ENCODE measurements around the gene PLCB3. TPM values are rescaled to one million over a fixed set of nuclear protein-coding genes. Genes with fewer than 3 reads are reported as not detected.

Gene PLCB3
- total and polyA plus RNA-seq, 2 donors (not counting 3 experiments of a cell fraction or from before 2014, with no cell fraction given), result 32.3 to 61.1 TPM

DNA sequence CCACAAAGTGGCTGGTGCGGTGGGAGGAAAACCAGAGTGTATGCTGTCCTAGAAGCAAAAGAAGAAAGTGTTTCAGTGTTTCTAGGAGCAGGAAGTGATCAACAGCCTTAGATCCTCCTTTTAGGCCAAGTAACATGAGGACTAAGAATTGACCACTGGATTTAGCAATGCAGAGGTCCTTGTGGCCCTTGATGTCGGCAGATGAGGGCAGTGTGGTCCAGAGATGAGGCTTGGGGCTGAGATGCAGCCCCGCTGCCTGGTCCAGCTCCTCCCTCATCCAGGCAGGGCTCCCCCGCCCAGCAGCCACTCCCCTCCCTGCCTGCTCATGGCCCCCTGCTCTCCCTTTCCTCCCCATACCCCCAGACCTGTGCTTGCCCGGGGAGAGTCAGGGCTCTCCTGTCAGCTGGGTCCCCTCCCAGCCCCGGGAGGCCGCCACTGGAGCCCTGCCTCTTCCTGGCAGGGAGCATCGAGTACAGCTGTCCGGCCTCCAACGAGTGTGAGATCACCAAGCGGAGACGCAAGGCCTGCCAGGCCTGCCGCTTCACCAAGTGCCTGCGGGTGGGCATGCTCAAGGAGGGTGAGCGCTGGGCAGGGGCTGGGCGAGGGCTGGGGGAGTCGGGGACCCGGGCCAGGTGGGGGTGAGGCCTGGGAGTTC, 62.3 kb downstream of the PLCB3 start:
- TF ChIP-seq JUN (IDR thresholded peaks at IDR 0.05; ENCODE audit: borderline replicate concordance, insufficient read depth, insufficient read length, low read depth) (no peak), MAX (IDR thresholded peaks at IDR 0.05; ENCODE audit: insufficient read depth, insufficient read length) (no peak), FOS (IDR thresholded peaks at IDR 0.05; ENCODE audit: borderline replicate concordance, insufficient read depth, low read length) (no peak), POLR2AphosphoS5 (IDR thresholded peaks at IDR 0.05; ENCODE audit: insufficient read depth, low read depth, low read length) (no peak), GATA2 (IDR thresholded peaks at IDR 0.05; ENCODE audit: insufficient read depth, insufficient read length, low read depth, low read length) (no peak), MYC (IDR thresholded peaks at IDR 0.05; ENCODE audit: low read depth, low read length) (no peak), POLR2A (IDR thresholded peaks at IDR 0.05; ENCODE audit: low read depth, low read length) (no peak), EZH2 (IDR thresholded peaks at IDR 0.05; ENCODE audit: borderline replicate concordance, low read depth, low read length, severe bottlenecking) (no peak)
- TF ChIP-seq, protein P1, sequence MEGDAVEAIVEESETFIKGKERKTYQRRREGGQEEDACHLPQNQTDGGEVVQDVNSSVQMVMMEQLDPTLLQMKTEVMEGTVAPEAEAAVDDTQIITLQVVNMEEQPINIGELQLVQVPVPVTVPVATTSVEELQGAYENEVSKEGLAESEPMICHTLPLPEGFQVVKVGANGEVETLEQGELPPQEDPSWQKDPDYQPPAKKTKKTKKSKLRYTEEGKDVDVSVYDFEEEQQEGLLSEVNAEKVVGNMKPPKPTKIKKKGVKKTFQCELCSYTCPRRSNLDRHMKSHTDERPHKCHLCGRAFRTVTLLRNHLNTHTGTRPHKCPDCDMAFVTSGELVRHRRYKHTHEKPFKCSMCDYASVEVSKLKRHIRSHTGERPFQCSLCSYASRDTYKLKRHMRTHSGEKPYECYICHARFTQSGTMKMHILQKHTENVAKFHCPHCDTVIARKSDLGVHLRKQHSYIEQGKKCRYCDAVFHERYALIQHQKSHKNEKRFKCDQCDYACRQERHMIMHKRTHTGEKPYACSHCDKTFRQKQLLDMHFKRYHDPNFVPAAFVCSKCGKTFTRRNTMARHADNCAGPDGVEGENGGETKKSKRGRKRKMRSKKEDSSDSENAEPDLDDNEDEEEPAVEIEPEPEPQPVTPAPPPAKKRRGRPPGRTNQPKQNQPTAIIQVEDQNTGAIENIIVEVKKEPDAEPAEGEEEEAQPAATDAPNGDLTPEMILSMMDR (IDR thresholded peaks at IDR 0.05; ENCODE audit: extremely low read depth in 1 of 2, insufficient read depth in 1 of 2, low read depth in 1 of 2, low read length in 2 of 2), result no peak
- H2AFZ ChIP-seq (ENCODE audit: low read depth, low read length), result no peak overlapping the region
- no peaks in the 10 kb centered on the region for H3K9me1 ChIP-seq (replicated peaks; ENCODE audit: control insufficient read depth, extremely low read depth, insufficient read depth, low read length)
- H3K79me2 ChIP-seq (ENCODE audit: control insufficient read depth, insufficient read depth, low read length), result peaks cover 2% of the 10 kb centered on the region
- no peak overlapping the region for H3K9ac ChIP-seq (replicated peaks; ENCODE audit: extremely low read depth, insufficient read depth, low read length)
- no peaks in the 10 kb centered on the region for H4K20me1 ChIP-seq (replicated peaks; ENCODE audit: control insufficient read depth, extremely low read depth, insufficient read depth, low read length)
- H3K27ac ChIP-seq (ENCODE audit: insufficient read depth, low read depth, low read length), result no peak overlapping the region
- no peaks in the 10 kb centered on the region for H3K27me3 ChIP-seq (ENCODE audit: control insufficient read depth in 2 of 2, insufficient read depth in 2 of 2, low read length in 2 of 2)
- no peaks in the 10 kb centered on the region for H3K9me3 ChIP-seq (replicated peaks; ENCODE audit: control insufficient read depth, insufficient read depth, low read length)
- BruUV-seq (replicated peaks), result no TSS peak
- ChIA-PET CTCF (interaction anchor here (1.2 to 1.6 kb wide), 2 partner anchors 18 to 41 kb away, joined by 3 to 10 read pairs; no protein-coding TSS in a partner anchor), POLR2A (no interaction called here)
- peaks cover 2 to 7% of the 10 kb centered on the region in 2 experiments for H3K36me3 ChIP-seq (ENCODE audit: control insufficient read depth in 2 of 2, extremely low read depth in 1 of 2, insufficient read depth in 2 of 2, low read length in 2 of 2)
- intact Hi-C loops (cut with micrococcal nuclease), result no loop called here
- H3K4me1 ChIP-seq (ENCODE audit: control insufficient read depth, extremely low read depth, insufficient read depth, low read length), result peaks cover 4% of the 10 kb centered on the region
- DNase-seq (ENCODE audit: low read depth, low spot score) (no peak), FAIRE-seq (no peak)
- no peak overlapping the region for H3K4me3 ChIP-seq (replicated peaks in 1 of 3; ENCODE audit: insufficient read depth in 1 of 3, low read depth in 1 of 3, low read length in 3 of 3)
- dilution Hi-C loops (cut with MboI; ENCODE audit: extremely low pct_ligation_motif_present, low sequenced_read_pairs), result no loop called here
- no peak overlapping the region for H3K4me2 ChIP-seq (ENCODE audit: insufficient read depth, low read length)

Measured in endothelial cell of umbilical vein (primary cell).